Keratinocyte (primary cell): ENCODE measurements around the gene TGIF1. TPM values are rescaled to one million over a fixed set of nuclear protein-coding genes. Genes with fewer than 3 reads are reported as not detected.

Source experiments
- DNase-seq: peaks from one replicate; pipeline ENCODE4 v3.0.0-alpha.2; 2011; ENCODE audit warnings: low read depth, missing footprints, low spot score
- FAIRE-seq: peaks from 2 replicates; lab custom pipeline; 2011; peaks lifted over from hg19 to GRCh38; lab: Jason Lieb, UNC
- H2AFZ ChIP-seq: 2 replicates; pipeline ENCODE4 v1.6.0; 2012; ENCODE audit warnings: low read length, control low read depth, inconsistent platforms; ENCODE audit not compliant: control insufficient read depth
- H3K27ac ChIP-seq: 2 replicates; pipeline ENCODE4 v1.5.1; 2011; ENCODE audit warnings: low read length; ENCODE audit not compliant: control insufficient read depth, insufficient read depth
- H3K27me3 ChIP-seq: 3 replicates; pipeline ENCODE4 v1.6.0; 2011; ENCODE audit warnings: low read length; ENCODE audit not compliant: control insufficient read depth, insufficient read depth; ENCODE audit errors: extremely low read depth
- H3K36me3 ChIP-seq, 2 experiments: 2 replicates in 1 of 2; 3 replicates in 1 of 2; pipeline ENCODE4 v1.5.1; 2011; ENCODE audit warnings: low read length in 2 of 2, mild to moderate bottlenecking in 1 of 2; ENCODE audit not compliant: control insufficient read depth in 2 of 2, insufficient read depth in 2 of 2; ENCODE audit errors: extremely low read depth in 1 of 2
- H3K4me1 ChIP-seq: 3 replicates; pipeline ENCODE4 v1.5.1; 2011; ENCODE audit warnings: low read length; ENCODE audit not compliant: control insufficient read depth, insufficient read depth; ENCODE audit errors: extremely low read depth
- H3K4me2 ChIP-seq: 3 replicates; pipeline ENCODE4 v1.6.0; 2011; ENCODE audit warnings: low read depth, low read length; ENCODE audit not compliant: control insufficient read depth, insufficient read depth; ENCODE audit errors: extremely low read depth
- H3K4me3 ChIP-seq, 3 experiments: fragments of 200-600 bp in 1 of 3; sonication (generic) in 1 of 3; 2 replicates in 2 of 3; 3 replicates in 1 of 3; pipeline ENCODE4 v1.5.1; 2011 to 2016; ENCODE audit warnings: low read length in 3 of 3, mild to moderate bottlenecking in 3 of 3, control low read depth in 2 of 3, inconsistent platforms in 1 of 3, low read depth in 1 of 3, mixed read lengths in 1 of 3, mixed run types in 1 of 3, moderate library complexity in 1 of 3; ENCODE audit not compliant: control insufficient read depth in 2 of 3, insufficient read depth in 2 of 3; ENCODE audit errors: extremely low read depth in 1 of 3
- H3K79me2 ChIP-seq: 2 replicates; pipeline ENCODE4 v1.6.0; 2012; ENCODE audit warnings: low read length; ENCODE audit not compliant: control insufficient read depth, insufficient read depth
- H3K9ac ChIP-seq: 3 replicates; pipeline ENCODE4 v1.6.0; 2011; ENCODE audit warnings: low read length; ENCODE audit not compliant: control insufficient read depth, insufficient read depth; ENCODE audit errors: extremely low read depth
- H3K9me1 ChIP-seq: 3 replicates; pipeline ENCODE4 v1.6.0; 2011; ENCODE audit warnings: low read length; ENCODE audit not compliant: control insufficient read depth, insufficient read depth; ENCODE audit errors: extremely low read depth
- H3K9me3 ChIP-seq: 2 replicates; pipeline ENCODE4 v1.5.1; 2012; ENCODE audit warnings: low read depth, low read length; ENCODE audit not compliant: control insufficient read depth
- H4K20me1 ChIP-seq: 3 replicates; pipeline ENCODE4 v1.6.0; 2011; ENCODE audit warnings: low read length; ENCODE audit not compliant: control insufficient read depth, insufficient read depth; ENCODE audit errors: extremely low read depth
- EZH2 ChIP-seq: IDR thresholded peaks from one replicate; pipeline ENCODE4 v1.6.1; 2012; ENCODE audit warnings: inconsistent platforms, mild to moderate bottlenecking, low read length, moderate library complexity
- dilution Hi-C: fragments of 300-500 bp; cut with MboI; formaldehyde crosslinking; loops from one replicate; pipeline ENCODE4 v1.7.0; 2020; ENCODE audit warnings: low sequenced_read_pairs; ENCODE audit not compliant: extremely low pct_ligation_motif_present
- polyA plus RNA-seq, 5 experiments: library from polyadenylated mRNA; depleted of rRNA in 3 of 5; stranded (reverse) in 3 of 5; stranded (forward) in 1 of 5; unstranded in 1 of 5; fragments of >200 nt; gene quantifications; 1 replicate in 1 of 5; 2 replicates in 3 of 5; 3 replicates in 1 of 5; pipeline versions ENCODE4 v1.2.1 to v1.2.3, GENCODE V29; 2011 to 2012; ENCODE audit warnings: missing spikeins in 2 of 5, low read depth in 1 of 5, low replicate concordance in 1 of 5
- TF ChIP-seq, protein P1 (sequence below), 3 experiments: IDR thresholded peaks in 1 of 3; conservative IDR thresholded peaks in 1 of 3; optimal IDR thresholded peaks in 1 of 3; 2 replicates in 2 of 3; 3 replicates in 1 of 3; pipeline versions ENCODE3 to v1.5.1; 2011; ENCODE audit warnings: low read length in 3 of 3, mild to moderate bottlenecking in 3 of 3, moderate library complexity in 2 of 3, control low read depth in 1 of 3, inconsistent platforms in 1 of 3; ENCODE audit not compliant: insufficient read depth in 2 of 3; ENCODE audit errors: extremely low read depth in 1 of 3

Gene TGIF1
- polyA plus RNA-seq, 1 donor (not counting 4 experiments of a cell fraction or from before 2014, with no cell fraction given), result 115 TPM

DNA sequence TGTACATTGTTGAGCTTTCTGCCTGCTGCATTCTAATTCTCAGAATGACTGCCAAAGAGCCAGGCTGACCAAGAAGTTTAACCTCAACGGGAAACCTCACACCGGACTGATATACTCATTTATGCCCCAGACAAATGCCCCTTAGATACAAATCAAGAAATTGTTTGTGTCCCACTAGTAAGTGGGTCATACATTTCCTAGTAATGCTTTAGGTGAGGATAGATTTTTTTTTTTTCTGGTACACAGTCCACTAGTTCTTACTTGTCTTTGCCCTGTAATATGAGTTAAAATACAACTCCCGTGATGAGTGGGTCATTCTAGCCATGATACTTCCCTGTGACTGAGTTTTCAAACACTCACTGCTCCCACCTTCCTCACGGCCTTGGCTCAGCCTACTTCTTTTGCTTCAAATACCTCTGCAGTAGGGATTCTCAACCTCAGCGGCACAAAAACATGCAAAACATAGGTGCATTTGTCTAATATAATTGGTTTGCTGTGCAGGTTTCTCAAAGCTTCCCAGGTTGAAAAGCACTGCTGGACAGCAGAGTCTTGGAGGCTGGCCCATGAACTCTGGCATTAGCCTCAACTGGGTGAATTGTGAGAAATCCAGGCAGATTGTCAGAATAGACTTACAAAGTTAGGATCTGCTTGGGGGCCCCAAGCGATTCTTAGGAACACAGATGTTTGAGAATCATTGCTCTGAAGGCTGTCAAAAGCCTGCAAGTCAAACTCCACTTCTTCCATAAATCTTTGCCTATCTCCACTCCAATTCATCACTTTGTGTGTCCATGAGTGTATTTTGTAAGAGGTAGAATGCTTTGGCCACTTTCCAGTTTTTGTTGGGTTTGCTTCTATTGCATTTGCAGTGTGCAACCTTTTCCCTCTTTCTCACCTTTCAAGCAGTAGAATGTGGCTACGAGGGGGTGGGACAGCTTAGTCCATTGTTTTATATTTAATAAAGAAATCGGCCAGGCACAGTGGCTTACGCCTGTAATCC lies 35.5 kb downstream of the TGIF1 start:
- DNase-seq (no peak), FAIRE-seq (no peak)
- Histone ChIP-seq H3K36me3 (no peaks in the 10 kb centered on the region), H3K79me2 (no peaks in the 10 kb centered on the region), H2AFZ (no peak overlapping the region), H3K4me2 (no peak overlapping the region), H3K4me1 (no peaks in the 10 kb centered on the region), H3K4me3 (no peak overlapping the region), H4K20me1 (no peaks in the 10 kb centered on the region), H3K9me1 (no peaks in the 10 kb centered on the region), H3K9ac (no peak overlapping the region), H3K27ac (no peak overlapping the region), H3K9me3 (no peaks in the 10 kb centered on the region), H3K27me3 (no peaks in the 10 kb centered on the region)
- TF ChIP-seq, protein P1, sequence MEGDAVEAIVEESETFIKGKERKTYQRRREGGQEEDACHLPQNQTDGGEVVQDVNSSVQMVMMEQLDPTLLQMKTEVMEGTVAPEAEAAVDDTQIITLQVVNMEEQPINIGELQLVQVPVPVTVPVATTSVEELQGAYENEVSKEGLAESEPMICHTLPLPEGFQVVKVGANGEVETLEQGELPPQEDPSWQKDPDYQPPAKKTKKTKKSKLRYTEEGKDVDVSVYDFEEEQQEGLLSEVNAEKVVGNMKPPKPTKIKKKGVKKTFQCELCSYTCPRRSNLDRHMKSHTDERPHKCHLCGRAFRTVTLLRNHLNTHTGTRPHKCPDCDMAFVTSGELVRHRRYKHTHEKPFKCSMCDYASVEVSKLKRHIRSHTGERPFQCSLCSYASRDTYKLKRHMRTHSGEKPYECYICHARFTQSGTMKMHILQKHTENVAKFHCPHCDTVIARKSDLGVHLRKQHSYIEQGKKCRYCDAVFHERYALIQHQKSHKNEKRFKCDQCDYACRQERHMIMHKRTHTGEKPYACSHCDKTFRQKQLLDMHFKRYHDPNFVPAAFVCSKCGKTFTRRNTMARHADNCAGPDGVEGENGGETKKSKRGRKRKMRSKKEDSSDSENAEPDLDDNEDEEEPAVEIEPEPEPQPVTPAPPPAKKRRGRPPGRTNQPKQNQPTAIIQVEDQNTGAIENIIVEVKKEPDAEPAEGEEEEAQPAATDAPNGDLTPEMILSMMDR (optimal IDR thresholded peaks at IDR 0.05 in 1 of 3, IDR thresholded peaks at IDR 0.05 in 1 of 3, conservative IDR thresholded peaks at IDR 0.05 in 1 of 3; ENCODE audit: extremely low read depth in 1 of 3, insufficient read depth in 2 of 3, low read length in 3 of 3), result no peak
- TF ChIP-seq EZH2, result no peak
- dilution Hi-C loops, result no loop called here

DNA sequence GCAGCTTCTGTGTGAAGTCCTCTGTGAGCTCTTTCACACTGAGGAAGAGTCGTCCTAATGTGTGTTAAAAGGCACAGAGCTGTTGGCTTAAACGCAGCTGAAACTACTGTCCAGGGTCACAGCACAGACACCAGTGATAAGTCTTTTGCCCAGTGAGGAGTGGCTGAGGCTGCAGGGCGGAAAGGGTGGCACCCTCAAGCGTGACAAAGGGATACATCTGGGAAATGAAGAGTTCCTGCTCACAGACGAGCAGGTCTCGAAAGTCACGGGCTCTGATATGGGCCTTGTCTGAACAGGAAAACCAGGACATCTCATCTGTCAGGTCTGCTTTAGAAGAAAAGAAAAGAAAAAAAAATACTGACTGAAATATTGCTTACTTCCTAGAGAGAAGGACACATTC lies 36.5 kb downstream of the TGIF1 start:
- Histone ChIP-seq H3K9me1 (no peaks in the 10 kb centered on the region), H3K36me3 (no peaks in the 10 kb centered on the region), H3K4me2 (no peak overlapping the region), H3K9me3 (no peaks in the 10 kb centered on the region), H3K27me3 (no peaks in the 10 kb centered on the region), H3K9ac (no peak overlapping the region), H4K20me1 (no peaks in the 10 kb centered on the region), H3K79me2 (no peaks in the 10 kb centered on the region), H3K27ac (no peak overlapping the region), H3K4me1 (no peaks in the 10 kb centered on the region), H3K4me3 (no peak overlapping the region), H2AFZ (no peak overlapping the region)
- FAIRE-seq (no peak), DNase-seq (no peak)
- dilution Hi-C loops, result no loop called here
- TF ChIP-seq EZH2, result no peak
- TF ChIP-seq, protein P1 (optimal IDR thresholded peaks at IDR 0.05 in 1 of 3, IDR thresholded peaks at IDR 0.05 in 1 of 3, conservative IDR thresholded peaks at IDR 0.05 in 1 of 3; ENCODE audit: extremely low read depth in 1 of 3, insufficient read depth in 2 of 3, low read length in 3 of 3), result no peak
